HepG2 (cell line): ENCODE results near the gene BRAT1. TPM values are rescaled to one million over a fixed set of nuclear protein-coding genes. Genes with fewer than 3 reads are reported as not detected.
A peak's percentile ranks its signal among the peaks of the same experiment; 100 is the strongest.

ENCODE experiments used
- ATAC-seq: fragments of 200-7000 bp; cut with Tn5 transposase; 3 replicates; pipeline ENCODE4 v1.9.1; 2020; ENCODE audit warnings: mild to moderate bottlenecking, moderate library complexity
- BruUV-seq: library from RNA; stranded (reverse); fragments of 400-500 nt; replicated peaks from 2 replicates; lab custom pipeline; 2021; lab: Mats Ljungman, UMichigan
- CTCF ChIA-PET: fragments of 300-600 bp; formaldehyde crosslinking; extraction: SDS; loops from one replicate; lab custom pipeline; 2021; ENCODE audit warnings: low total read pairs, inconsistent platforms, low intra/inter-chr PET ratio; lab: Yijun Ruan, JAX
- POLR2A ChIA-PET: fragments of 350-600 bp; sonication (Branson Sonifier 250); formaldehyde crosslinking; loops from one replicate; lab custom pipeline; 2020; ENCODE audit warnings: antibody characterized with exemption, inconsistent platforms; lab: Yijun Ruan, JAX
- DNase-seq: peaks from one replicate; pipeline ENCODE4 v3.0.0-alpha.2; 2015; ENCODE audit warnings: low spot score
- FAIRE-seq: peaks from 3 replicates; lab custom pipeline; 2011; peaks lifted over from hg19 to GRCh38; lab: Jason Lieb, UNC
- H2AFZ ChIP-seq: one replicate; pipeline ENCODE4 v1.6.1; 2011; ENCODE audit warnings: low read length, inconsistent platforms
- H3K27ac ChIP-seq: fragments of 300-600 bp; 3 replicates; pipeline ENCODE4 v1.8.0; 2011; ENCODE audit warnings: mixed run types, mild to moderate bottlenecking, mixed read lengths, low read length, inconsistent platforms; ENCODE audit not compliant: insufficient read depth; ENCODE audit errors: extremely low read length
- H3K27me3 ChIP-seq, 2 experiments: fragments of 200-600 bp in 1 of 2; 2 replicates in 1 of 2; 3 replicates in 1 of 2; pipeline versions ENCODE4 v1.6.0 to v1.8.0; 2011; ENCODE audit warnings: low read length in 2 of 2, mild to moderate bottlenecking in 2 of 2, moderate library complexity in 2 of 2, inconsistent platforms in 1 of 2; ENCODE audit not compliant: insufficient read depth in 2 of 2, control insufficient read depth in 1 of 2
- H3K36me3 ChIP-seq, 2 experiments: fragments of 200-600 bp in 1 of 2; replicated peaks in 1 of 2; 2 replicates in 1 of 2; 3 replicates in 1 of 2; pipeline versions ENCODE4 v1.5.1 to v1.8.0; 2011; ENCODE audit warnings: low read length in 2 of 2, inconsistent platforms in 1 of 2; ENCODE audit not compliant: insufficient read depth in 2 of 2, control insufficient read depth in 1 of 2
- H3K4me1 ChIP-seq: 2 replicates; pipeline ENCODE4 v1.5.1; 2012; ENCODE audit warnings: low read length, inconsistent platforms; ENCODE audit not compliant: insufficient read depth
- H3K4me2 ChIP-seq: 2 replicates; pipeline ENCODE4 v1.6.0; 2011; ENCODE audit warnings: low read depth, low read length, inconsistent platforms
- H3K4me3 ChIP-seq, 3 experiments: fragments of 200-600 bp in 1 of 3; sonication (generic), shearing (Covaris generic) in 1 of 3; replicated peaks in 1 of 3; 2 replicates each; pipeline ENCODE4 v1.5.1; 2011 to 2016; ENCODE audit warnings: low read length in 3 of 3, inconsistent platforms in 2 of 3, low read depth in 2 of 3, mild to moderate bottlenecking in 2 of 3, control low read depth in 1 of 3, mixed read lengths in 1 of 3; ENCODE audit not compliant: insufficient read depth in 1 of 3
- H3K79me2 ChIP-seq: one replicate; pipeline ENCODE4 v1.6.1; 2011; ENCODE audit warnings: low read length, inconsistent platforms; ENCODE audit not compliant: insufficient read depth
- H3K9ac ChIP-seq: 2 replicates; pipeline ENCODE4 v1.6.0; 2011; ENCODE audit warnings: mild to moderate bottlenecking, low read depth, low read length, inconsistent platforms; ENCODE audit not compliant: insufficient read depth
- H3K9me3 ChIP-seq: 2 replicates; pipeline ENCODE4 v1.5.1; 2012; ENCODE audit warnings: mild to moderate bottlenecking, low read length
- H4K20me1 ChIP-seq: 2 replicates; pipeline ENCODE4 v1.6.0; 2011; ENCODE audit warnings: inconsistent platforms, mild to moderate bottlenecking, low read length, moderate library complexity; ENCODE audit not compliant: insufficient read depth
- MNT ChIP-seq: fragments of 450-650 bp; IDR thresholded peaks from 2 replicates; pipeline ENCODE4 v1.6.1; 2016
- PHB2 ChIP-seq: fragments of 450-650 bp; IDR thresholded peaks from 2 replicates; pipeline ENCODE4 v1.6.1; 2018; ENCODE audit not compliant: partially characterized antibody
- ZMYM3 ChIP-seq: sonication (generic); formaldehyde crosslinking; IDR thresholded peaks from 2 replicates; pipeline ENCODE4 v1.5.1; 2020; ENCODE audit warnings: mild to moderate bottlenecking, missing genetic modification reagents
- ZNF224 ChIP-seq: sonication (generic); formaldehyde crosslinking; IDR thresholded peaks from 2 replicates; pipeline ENCODE4 v1.5.0; 2020; ENCODE audit warnings: mild to moderate bottlenecking, missing genetic modification reagents
- WGBS: methylation state at CpG from one replicate; pipeline ENCODE4 v1.1.6; 2017; ENCODE audit warnings: low lambda C conversion rate; 5-methylcytosine and 5-hydroxymethylcytosine counted together
- in situ Hi-C: cut with HindIII; loops from 2 replicates; pipeline ENCODE4 v1.10.0; 2017; ENCODE audit warnings: low pct_unique_long_range_greater_than_20kb; ENCODE audit not compliant: extremely low pct_ligation_motif_present
- intact Hi-C: fragments of 100-400 bp; cut with micrococcal nuclease; formaldehyde crosslinking; loops from one replicate; pipeline ENCODE4 v1.10.0; 2022; ENCODE audit not compliant: unreplicated experiment
- polyA plus RNA-seq, 8 experiments: library from polyadenylated mRNA; depleted of rRNA in 3 of 8; stranded (reverse) in 7 of 8; unstranded in 1 of 8; fragments of >200 nt; fragmentation: Illumina TruSeq in 4 of 8; extraction: Trizol in 4 of 8; gene quantifications; 2 replicates each; pipeline versions ENCODE4 v1.2.1 to v1.2.3, GENCODE V29; 2011 to 2016; ENCODE audit warnings: low read depth in 4 of 8, missing spikeins in 1 of 8, mixed read lengths in 1 of 8; ENCODE audit not compliant: insufficient read depth in 1 of 8
- total RNA-seq, 5 experiments: library from RNA; depleted of rRNA; stranded (reverse); fragments of >200 nt; fragmentation: Illumina TruSeq; extraction: Trizol; gene quantifications; 2 replicates each; pipeline ENCODE4 v1.2.3, GENCODE V29; 2016; ENCODE audit warnings: low read depth in 1 of 5

The BRAT1 gene
- total and polyA plus RNA-seq, 2 of the 13 experiments (the other 11 are each of a cell fraction or from before 2014, with no cell fraction given): 10.2 to 20.3 TPM

DNA sequence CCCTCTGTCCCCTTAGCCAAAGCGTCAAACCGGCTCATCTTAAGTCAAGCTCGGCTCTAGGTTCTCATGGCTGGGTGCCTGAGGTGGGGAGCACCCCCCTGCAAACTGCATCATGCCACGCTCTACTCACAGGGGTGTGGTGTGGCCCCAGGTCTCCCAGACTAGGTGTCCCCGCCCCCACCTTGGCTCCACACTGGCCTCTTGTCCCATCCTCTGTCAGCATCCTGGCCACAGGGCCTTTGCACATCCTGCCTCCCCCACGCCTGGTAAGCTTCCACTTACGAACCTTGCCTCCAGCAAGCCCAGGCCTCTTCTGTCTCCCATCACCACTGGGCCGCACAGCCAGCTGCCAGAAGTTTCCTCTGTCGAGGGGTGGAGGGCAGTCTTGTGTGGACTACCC lies 58.9 kb downstream of the BRAT1 start:
- ChIA-PET CTCF (no interaction called here), POLR2A (no interaction called here)
- Histone ChIP-seq H3K4me3 (no peak overlapping the region), H3K9ac (no peak overlapping the region), H3K27ac (no peak overlapping the region), H2AFZ (no peak overlapping the region), H3K4me2 (no peak overlapping the region), H3K79me2 (no peaks in the 10 kb centered on the region), H3K9me3 (no peaks in the 10 kb centered on the region), H3K36me3 (no peaks in the 10 kb centered on the region), H4K20me1 (no peaks in the 10 kb centered on the region), H3K27me3 (peaks cover 19 to 60% of the 10 kb centered on the region in 2 experiments), H3K4me1 (no peaks in the 10 kb centered on the region)
- ATAC-seq (no peak), FAIRE-seq (no peak), DNase-seq (no peak)
- TF ChIP-seq ZMYM3 (CRISPR knock-in tag): peak; percentile 69; the same call in 1 of the 2 replicates
- TF ChIP-seq ZNF224 (CRISPR knock-in tag): no peak
- WGBS: 44% methylated on average over 7 of the region's 9 CpGs
- in situ Hi-C loops (no loop called here), intact Hi-C loops (no loop called here)
- no TSS peak for BruUV-seq

GRCh38 chr7:2495418-2496299 lies 59.7 kb downstream of the BRAT1 start:
- Histone ChIP-seq H3K27ac (no peak overlapping the region), H3K9me3 (no peaks in the 10 kb centered on the region), H3K4me1 (no peaks in the 10 kb centered on the region), H4K20me1 (no peaks in the 10 kb centered on the region), H3K4me2 (no peak overlapping the region), H2AFZ (no peak overlapping the region), H3K27me3 (peaks cover 19 to 57% of the 10 kb centered on the region in 2 experiments), H3K79me2 (no peaks in the 10 kb centered on the region), H3K9ac (no peak overlapping the region), H3K4me3 (no peak overlapping the region), H3K36me3 (no peaks in the 10 kb centered on the region)
- POLR2A ChIA-PET: no interaction called here
- CTCF ChIA-PET: no interaction called here
- intact Hi-C loops (no loop called here), in situ Hi-C loops (no loop called here)
- 0 out of 2 replicates have a peak, but pooled peaks have one; percentile 15 for TF ChIP-seq MNT
- TF ChIP-seq PHB2: no peak
- DNase-seq (no peak), ATAC-seq (no peak), FAIRE-seq (no peak)
- WGBS: 23% methylated on average over 12 of the region's 25 CpGs
- BruUV-seq: no TSS peak
